OCI-LY7 (cell line): Measurements from ENCODE around the gene PSMC3IP. TPM values are rescaled to one million over a fixed set of nuclear protein-coding genes. Genes with fewer than 3 reads are reported as not detected.

Source experiments
- BruUV-seq: library from RNA; stranded (reverse); fragments of 400-500 nt; replicated peaks from 2 replicates; lab custom pipeline; 2021; lab: Mats Ljungman, UMichigan
- CTCF ChIA-PET: fragments of 300-600 bp; sonication (Branson Sonifier 250); formaldehyde crosslinking; loops from one replicate; lab custom pipeline; 2022; ENCODE audit warnings: antibody characterized with exemption; ENCODE audit not compliant: unreplicated experiment; lab: Charles Lee
- POLR2A ChIA-PET: fragments of 300-600 bp; sonication (Branson Sonifier 250); formaldehyde crosslinking; loops from one replicate; lab custom pipeline; 2022; ENCODE audit warnings: antibody characterized with exemption; lab: Charles Lee
- DNase-seq: peaks from one replicate; pipeline ENCODE4 v3.0.0-alpha.2; 2015; ENCODE audit warnings: low spot score
- H2AFZ ChIP-seq: fragments of 200-600 bp; sonication (generic), shearing (Covaris generic); 2 replicates; pipeline ENCODE4 v1.6.1; 2014; ENCODE audit warnings: mild to moderate bottlenecking, antibody characterized with exemption, low read length, moderate library complexity
- H3K27ac ChIP-seq: fragments of 200-600 bp; sonication (generic); 2 replicates; pipeline ENCODE4 v1.5.1; 2014; ENCODE audit warnings: mixed run types, low read depth, mild to moderate bottlenecking, moderate library complexity, low read length, inconsistent platforms; ENCODE audit not compliant: poor library complexity, severe bottlenecking
- H3K36me3 ChIP-seq: fragments of 200-600 bp; sonication (generic); 2 replicates; pipeline ENCODE4 v1.6.1; 2014; ENCODE audit warnings: mild to moderate bottlenecking, antibody characterized with exemption, low read length, moderate library complexity, mixed read lengths; ENCODE audit not compliant: insufficient read depth
- H3K4me1 ChIP-seq: fragments of 200-600 bp; sonication (generic); 2 replicates; pipeline ENCODE4 v1.5.1; 2014; ENCODE audit warnings: mild to moderate bottlenecking, low read length; ENCODE audit not compliant: insufficient read depth, poor library complexity, severe bottlenecking
- H3K4me2 ChIP-seq: fragments of 200-600 bp; sonication (generic); 2 replicates; pipeline ENCODE4 v1.6.1; 2014; ENCODE audit warnings: mild to moderate bottlenecking, low read length
- H3K4me3 ChIP-seq: fragments of 200-600 bp; sonication (generic); 2 replicates; pipeline ENCODE4 v1.5.1; 2014; ENCODE audit warnings: mild to moderate bottlenecking, low read depth, low read length; ENCODE audit not compliant: poor library complexity, severe bottlenecking
- H3K79me2 ChIP-seq: fragments of 200-600 bp; sonication (generic); 2 replicates; pipeline ENCODE4 v1.6.1; 2016; ENCODE audit warnings: low read depth, mild to moderate bottlenecking, low read length, moderate library complexity, mixed read lengths; ENCODE audit not compliant: insufficient read depth
- H3K9me2 ChIP-seq: fragments of 200-600 bp; sonication (generic); 2 replicates; pipeline ENCODE4 v1.6.1; 2016; ENCODE audit warnings: mild to moderate bottlenecking, low read length, mixed read lengths; ENCODE audit not compliant: insufficient read depth
- H3K9me3 ChIP-seq: fragments of 200-600 bp; sonication (generic); 2 replicates; pipeline ENCODE4 v1.6.1; 2014; ENCODE audit warnings: mild to moderate bottlenecking, mixed run types, low read length, mixed read lengths
- H4K20me1 ChIP-seq: fragments of 200-600 bp; sonication (generic); 2 replicates; pipeline ENCODE4 v1.6.1; 2014; ENCODE audit warnings: mild to moderate bottlenecking, antibody characterized with exemption, low read length, moderate library complexity, mixed read lengths; ENCODE audit not compliant: insufficient read depth
- CTCF ChIP-seq: fragments of 200-600 bp; sonication (generic); conservative IDR thresholded peaks from 2 replicates; pipeline ENCODE4 v1.5.1; 2014; ENCODE audit warnings: mild to moderate bottlenecking, antibody characterized with exemption, low read length, moderate library complexity, mixed read lengths
- EZH2phosphoT487 ChIP-seq: fragments of 200-600 bp; sonication (generic); IDR thresholded peaks from 2 replicates; pipeline ENCODE4 v1.6.1; 2018; ENCODE audit warnings: low read depth, borderline replicate concordance, mild to moderate bottlenecking, mixed run types, antibody characterized with exemption, low read length, moderate library complexity, mixed read lengths
- intact Hi-C: fragments of 100-400 bp; cut with micrococcal nuclease; formaldehyde crosslinking; loops from one replicate; pipeline ENCODE4 v1.10.0; 2022; ENCODE audit not compliant: unreplicated experiment
- total RNA-seq, 2 experiments: library from RNA; depleted of rRNA in 1 of 2; stranded (reverse); fragments of >200 nt in 1 of 2; shearing (Covaris generic) in 1 of 2; gene quantifications; 2 replicates each; pipeline ENCODE4 v1.2.3, GENCODE V29; 2014 to 2022

The PSMC3IP gene
- total RNA-seq, 2 experiments from 2014 or later: 27.3 to 36.4 TPM

- Histone ChIP-seq H3K27ac (peak overlapping the region; percentile 45), H2AFZ (peak overlapping the region; percentile 56), H3K36me3 (no peaks in the 10 kb centered on the region), H3K79me2 (no peaks in the 10 kb centered on the region), H3K4me1 (peaks cover 30% of the 10 kb centered on the region), H3K9me3 (no peaks in the 10 kb centered on the region), H4K20me1 (no peaks in the 10 kb centered on the region), H3K9me2 (no peaks in the 10 kb centered on the region), H3K4me3 (no peak overlapping the region), H3K4me2 (peak overlapping the region; percentile 59)
- BruUV-seq: no TSS peak
- TF ChIP-seq EZH2phosphoT487 (no peak), CTCF (no peak)
- DNase-seq: no peak
- CTCF ChIA-PET: no interaction called here
- intact Hi-C loops: no loop called here
- POLR2A ChIA-PET: interaction anchor here (1.4 kb wide), 1 partner anchor 124 kb away, joined by 8 read pairs; no protein-coding TSS in a partner anchor
Observed at GRCh38 chr17:42530952-42531454, 46.5 kb downstream of the PSMC3IP start.

- intact Hi-C loops: no loop called here
- Histone ChIP-seq H3K4me3 (no peak overlapping the region), H3K79me2 (no peaks in the 10 kb centered on the region), H2AFZ (no peak overlapping the region), H3K4me1 (peaks cover 19% of the 10 kb centered on the region), H3K27ac (no peak overlapping the region), H4K20me1 (no peaks in the 10 kb centered on the region), H3K4me2 (no peak overlapping the region), H3K9me2 (no peaks in the 10 kb centered on the region), H3K36me3 (no peaks in the 10 kb centered on the region), H3K9me3 (no peaks in the 10 kb centered on the region)
- no peak for DNase-seq
- no TSS peak for BruUV-seq
- ChIA-PET POLR2A (interaction anchor here (1.6 kb wide), 1 partner anchor 98 kb away, joined by 5 read pairs; no protein-coding TSS in a partner anchor), CTCF (no interaction called here)
- TF ChIP-seq CTCF: no peak
- no peak for TF ChIP-seq EZH2phosphoT487
Observed at GRCh38 chr17:42529061-42529460, 48.5 kb downstream of the PSMC3IP start.

GRCh38 chr17:42527932-42528331, 49.6 kb downstream of the PSMC3IP start:
- H3K4me3 ChIP-seq: no peak overlapping the region
- intact Hi-C loops: loop anchor here (1.0 kb wide), 3 partner anchors 100 to 206 kb away; no protein-coding TSS in a partner anchor

More at GRCh38 chr17:42527932-42528331, 49.6 kb downstream of the PSMC3IP start:
- ChIA-PET POLR2A (no interaction called here), CTCF (interaction anchor here (0.6 to 1.0 kb wide), 2 partner anchors 46 to 212 kb away, joined by 3 read pairs; no protein-coding TSS in a partner anchor)
- no peak overlapping the region for H2AFZ ChIP-seq
- H3K4me2 ChIP-seq: no peak overlapping the region
- H3K9me2 ChIP-seq: no peaks in the 10 kb centered on the region
- no peak for TF ChIP-seq CTCF
- no peak for TF ChIP-seq EZH2phosphoT487
- no TSS peak for BruUV-seq
- no peak overlapping the region for H3K27ac ChIP-seq
- H3K79me2 ChIP-seq: no peaks in the 10 kb centered on the region
- H3K36me3 ChIP-seq: no peaks in the 10 kb centered on the region
- peaks cover 19% of the 10 kb centered on the region for H3K4me1 ChIP-seq
- H4K20me1 ChIP-seq: no peaks in the 10 kb centered on the region
- no peak for DNase-seq
- no peaks in the 10 kb centered on the region for H3K9me3 ChIP-seq
